HCT116 (cell line): ENCODE measurements around the gene SYT7. TPM values are rescaled to one million over a fixed set of nuclear protein-coding genes. Genes with fewer than 3 reads are reported as not detected.

ENCODE experiments used
- ATAC-seq: fragments of 200-7000 bp; cut with Tn5 transposase; 2 replicates; pipeline ENCODE4 v1.9.1; 2020; ENCODE audit warnings: mild to moderate bottlenecking, moderate library complexity
- BruUV-seq: library from RNA; stranded (reverse); fragments of 400-500 nt; replicated peaks from 2 replicates; lab custom pipeline; 2021; lab: Mats Ljungman, UMichigan
- CTCF ChIA-PET: fragments of 300-600 bp; sonication (Branson Sonifier 250); formaldehyde crosslinking; loops from one replicate; lab custom pipeline; 2021; ENCODE audit warnings: antibody characterized with exemption; lab: Charles Lee
- POLR2A ChIA-PET: fragments of 300-600, 350-600 bp; sonication (Branson Sonifier 250); formaldehyde crosslinking; loops from one replicate; lab custom pipeline; 2021; ENCODE audit warnings: antibody characterized with exemption; lab: Charles Lee
- RAD21 ChIA-PET, 2 experiments: fragments of 300-600 bp; sonication (Branson Sonifier 250); formaldehyde crosslinking; loops; one replicate each; lab custom pipeline; 2023; ENCODE audit warnings: low total read pairs in 2 of 2; ENCODE audit not compliant: uncharacterized antibody in 2 of 2, unreplicated experiment in 2 of 2, low non-redundant PET in 1 of 2; lab: Charles Lee
- DNase-seq: peaks from one replicate; pipeline ENCODE4 v3.0.0-alpha.2; 2010; ENCODE audit warnings: low read depth, low spot score
- H2AFZ ChIP-seq: fragments of 200-600 bp; shearing (Covaris generic), sonication (generic); 2 replicates; pipeline ENCODE4 v1.6.1; 2017; ENCODE audit warnings: low read depth, mixed run types, mixed read lengths, antibody characterized with exemption, low read length; ENCODE audit not compliant: poor library complexity, severe bottlenecking
- H3K27ac ChIP-seq: 2 replicates; pipeline ENCODE4 v1.5.1; 2012; ENCODE audit warnings: low read depth, low read length
- H3K27me3 ChIP-seq: fragments of 200-600 bp; sonication (generic); 2 replicates; pipeline ENCODE4 v1.6.1; 2016; ENCODE audit warnings: mixed run types, low read length, mixed read lengths; ENCODE audit not compliant: insufficient read depth
- H3K36me3 ChIP-seq, 2 experiments: fragments of 200-500 bp in 1 of 2; fragments of 200-600 bp in 1 of 2; sonication (Bioruptor generic) in 1 of 2; sonication (generic) in 1 of 2; 2 replicates each; pipeline versions ENCODE4 v1.5.1 to v1.6.1; 2014 to 2016; ENCODE audit warnings: low read length in 2 of 2, inconsistent platforms in 1 of 2, mixed read lengths in 1 of 2, mixed run types in 1 of 2; ENCODE audit not compliant: insufficient read depth in 2 of 2, control insufficient read depth in 1 of 2
- H3K4me1 ChIP-seq, 2 experiments: fragments of 200-600 bp in 1 of 2; sonication (generic) in 1 of 2; 2 replicates each; pipeline versions ENCODE4 v1.5.1 to v1.6.1; 2012 to 2017; ENCODE audit warnings: low read length in 2 of 2, inconsistent platforms in 1 of 2, mild to moderate bottlenecking in 1 of 2, mixed read lengths in 1 of 2, mixed run types in 1 of 2, moderate library complexity in 1 of 2; ENCODE audit not compliant: insufficient read depth in 2 of 2, control insufficient read depth in 1 of 2
- H3K4me2 ChIP-seq: fragments of 200-600 bp; sonication (generic); 2 replicates; pipeline ENCODE4 v1.6.1; 2017; ENCODE audit warnings: mixed run types, low read length, mixed read lengths
- H3K4me3 ChIP-seq, 2 experiments: fragments of 200-600 bp in 1 of 2; sonication (generic) in 1 of 2; replicated peaks in 1 of 2; 2 replicates each; pipeline ENCODE4 v1.5.1; 2011 to 2016; ENCODE audit warnings: low read length in 2 of 2, control low read depth in 1 of 2, low read depth in 1 of 2, mild to moderate bottlenecking in 1 of 2, mixed read lengths in 1 of 2, mixed run types in 1 of 2
- H3K79me2 ChIP-seq: fragments of 200-600 bp; sonication (generic); 2 replicates; pipeline ENCODE4 v1.6.1; 2017; ENCODE audit warnings: mild to moderate bottlenecking, mixed run types, low read length, moderate library complexity, mixed read lengths; ENCODE audit not compliant: insufficient read depth
- H3K9ac ChIP-seq: fragments of 200-600 bp; sonication (generic); 2 replicates; pipeline ENCODE4 v1.6.1; 2016; ENCODE audit warnings: low read length, mixed read lengths
- H3K9me2 ChIP-seq: fragments of 200-600 bp; sonication (generic), shearing (Covaris generic); 2 replicates; pipeline ENCODE4 v1.6.1; 2017; ENCODE audit warnings: mixed run types, mild to moderate bottlenecking, moderate library complexity; ENCODE audit not compliant: insufficient read depth
- H3K9me3 ChIP-seq, 2 experiments: fragments of 200-500 bp in 1 of 2; fragments of 200-600 bp in 1 of 2; sonication (Bioruptor generic) in 1 of 2; sonication (generic) in 1 of 2; 2 replicates each; pipeline ENCODE4 v1.6.1; 2014 to 2017; ENCODE audit warnings: low read length in 2 of 2, mixed read lengths in 2 of 2, inconsistent platforms in 1 of 2, low read depth in 1 of 2, mild to moderate bottlenecking in 1 of 2, mixed run types in 1 of 2, moderate library complexity in 1 of 2; ENCODE audit not compliant: control insufficient read depth in 1 of 2, insufficient read depth in 1 of 2
- H4K20me1 ChIP-seq: fragments of 200-600 bp; sonication (generic), shearing (Covaris generic); 2 replicates; pipeline ENCODE4 v1.6.1; 2017; ENCODE audit warnings: mixed run types, mild to moderate bottlenecking, moderate library complexity; ENCODE audit not compliant: insufficient read depth
- ATF3 ChIP-seq: IDR thresholded peaks from 2 replicates; pipeline ENCODE4 v1.6.1; 2012
- CBX3 ChIP-seq: IDR thresholded peaks from 2 replicates; pipeline ENCODE4 v1.6.1; 2012; ENCODE audit warnings: low read depth
- CTCF ChIP-seq, 3 experiments: fragments of 200-600 bp in 1 of 3; sonication (generic) in 1 of 3; IDR thresholded peaks in 2 of 3; conservative IDR thresholded peaks in 1 of 3; 2 replicates each; pipeline ENCODE4 v1.5.1; 2012 to 2017; ENCODE audit warnings: low read depth in 2 of 3, low read length in 2 of 3, antibody characterized with exemption in 1 of 3, borderline replicate concordance in 1 of 3, control low read depth in 1 of 3, mild to moderate bottlenecking in 1 of 3, mixed read lengths in 1 of 3, mixed run types in 1 of 3, moderate library complexity in 1 of 3; ENCODE audit not compliant: insufficient read depth in 1 of 3
- EGR1 ChIP-seq: IDR thresholded peaks from 2 replicates; pipeline ENCODE4 v1.6.1; 2012; ENCODE audit warnings: low read depth
- ELF1 ChIP-seq: IDR thresholded peaks from 2 replicates; pipeline ENCODE4 v1.6.1; 2012; ENCODE audit warnings: low read depth, borderline replicate concordance
- EZH2phosphoT487 ChIP-seq: fragments of 200-600 bp; IDR thresholded peaks from 2 replicates; pipeline ENCODE4 v1.6.1; 2018; ENCODE audit warnings: antibody characterized with exemption, borderline replicate concordance
- FOSL1 ChIP-seq: IDR thresholded peaks from 2 replicates; pipeline ENCODE4 v1.6.1; 2012; ENCODE audit warnings: low read depth
- JUND ChIP-seq: IDR thresholded peaks from 2 replicates; pipeline ENCODE4 v1.6.1; 2012
- REST ChIP-seq: IDR thresholded peaks from 2 replicates; pipeline ENCODE4 v1.6.1; 2012; ENCODE audit warnings: low read depth
- SIN3A ChIP-seq: IDR thresholded peaks from 2 replicates; pipeline ENCODE4 v1.6.1; 2012; ENCODE audit warnings: low read depth
- SP1 ChIP-seq: IDR thresholded peaks from 2 replicates; pipeline ENCODE4 v1.6.1; 2012; ENCODE audit warnings: low read depth
- SRF ChIP-seq: IDR thresholded peaks from 2 replicates; pipeline ENCODE4 v1.6.1; 2012; ENCODE audit warnings: low read depth
- TCF7L2 ChIP-seq: IDR thresholded peaks from 2 replicates; pipeline ENCODE4 v1.7.0; 2011; ENCODE audit warnings: borderline replicate concordance, inconsistent platforms; ENCODE audit not compliant: insufficient read depth, insufficient read length; ENCODE audit errors: extremely low read depth
- YY1 ChIP-seq: IDR thresholded peaks from 2 replicates; pipeline ENCODE4 v1.6.1; 2011; ENCODE audit warnings: low read length, low read depth, moderate library complexity, mild to moderate bottlenecking; ENCODE audit not compliant: insufficient replicate concordance; ENCODE audit errors: extremely low read depth
- ZFX ChIP-seq: fragments of 450-650 bp; IDR thresholded peaks from 2 replicates; pipeline ENCODE4 v1.6.1; 2017
- ZNF274 ChIP-seq: fragments of 200-500 bp; sonication (Bioruptor generic); IDR thresholded peaks from 2 replicates; pipeline ENCODE4 v1.6.1; 2014; ENCODE audit warnings: mild to moderate bottlenecking, low read depth, low read length, inconsistent platforms
- intact Hi-C: fragments of 100-400 bp; cut with micrococcal nuclease; formaldehyde crosslinking; loops from 2 replicates; pipeline ENCODE4 v1.10.0; 2022
- total RNA-seq: library from RNA; stranded (reverse); gene quantifications from one replicate; pipeline ENCODE4 v1.2.1, GENCODE V29; 2021; ENCODE audit not compliant: unreplicated experiment

SYT7 gene
- total RNA-seq, 1 experiment from 2014 or later = 27.4 TPM

GRCh38 chr11:61543606-61544306, 37.1 kb downstream of the SYT7 start:
- TF ChIP-seq SIN3A = no peak
- no peak for TF ChIP-seq ZNF274
- no peak for TF ChIP-seq REST
- no peak for TF ChIP-seq YY1
- no peak for TF ChIP-seq ZFX
- TF ChIP-seq JUND = no peak
- no peak for TF ChIP-seq TCF7L2
- no peak for TF ChIP-seq EGR1
- TF ChIP-seq CBX3 = no peak
- no peak for TF ChIP-seq ELF1
- TF ChIP-seq ATF3 = no peak
- TF ChIP-seq CTCF (IDR thresholded peaks at IDR 0.05 in 2 of 3, conservative IDR thresholded peaks at IDR 0.05 in 1 of 3; ENCODE audit: borderline replicate concordance in 1 of 3, insufficient read depth in 1 of 3, low read depth in 2 of 3, low read length in 2 of 3) = no peak
- TF ChIP-seq EZH2phosphoT487 = no peak
- no peak for TF ChIP-seq SP1
- TF ChIP-seq SRF = no peak
- TF ChIP-seq FOSL1 = no peak
- Histone ChIP-seq H3K9ac (no peak overlapping the region), H3K36me3 (no peaks in the 10 kb centered on the region; a peak in 1 of 4 replicates), H4K20me1 (no peaks in the 10 kb centered on the region), H3K4me1 (peaks cover 6 to 23% of the 10 kb centered on the region in 2 experiments), H3K79me2 (no peaks in the 10 kb centered on the region), H3K9me3 (no peaks in the 10 kb centered on the region), H3K4me2 (no peak overlapping the region), H3K27ac (no peak overlapping the region), H2AFZ (no peak overlapping the region), H3K4me3 (no peak overlapping the region), H3K27me3 (no peaks in the 10 kb centered on the region), H3K9me2 (no peaks in the 10 kb centered on the region)
- ATAC-seq = no peak
- ChIA-PET CTCF (interaction anchor here (1.5 to 2.0 kb wide), 3 partner anchors 23 to 95 kb away, joined by 4 to 7 read pairs (median 6); no protein-coding TSS in a partner anchor), POLR2A (no interaction called here), RAD21 (no interaction called here)
- no TSS peak for BruUV-seq
- intact Hi-C loops = no loop called here
- DNase-seq = no peak
